Activated effector memory CD4-positive, alpha-beta T cell treated with Interleukin-2 at 50 U/mL for 16 hours (primary cell): ENCODE measurements around the gene AJM1.
"Not testable (repeated sequence)": the region's sequence is repeated elsewhere in the genome, so short reads cannot be mapped to it uniquely, and the experiment has no call there.

Experiments
- DNase-seq: peaks from one replicate; pipeline ENCODE4 v3.0.0-alpha.2; 2020

The AJM1 gene

DNA sequence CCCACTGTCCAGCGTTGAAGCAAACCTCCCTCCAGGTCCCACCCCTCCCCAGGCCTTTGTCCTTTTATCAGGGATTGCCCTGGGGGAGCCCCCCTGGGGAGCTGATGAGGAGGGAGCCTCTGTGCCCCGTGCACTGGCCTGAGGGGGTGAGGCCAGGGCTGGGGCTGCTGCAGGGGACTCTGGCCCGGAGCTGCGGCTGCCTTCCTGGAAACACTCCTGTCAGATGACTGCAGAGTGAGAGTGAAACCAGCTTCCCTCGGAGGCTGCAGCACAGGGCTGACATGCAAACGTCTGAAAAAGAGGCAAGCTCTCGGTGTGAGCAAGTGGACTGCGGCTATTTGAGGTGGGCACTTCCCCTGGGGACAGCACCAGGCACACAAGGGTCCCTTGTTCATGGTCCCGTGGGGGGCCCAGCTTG lies 39.4 kb downstream of the AJM1 start:
- DNase-seq: peak; percentile 22

- DNase-seq: peak; percentile 74
These were observed 40.0 kb downstream of the AJM1 start for GRCh38 chr9:136882109-136882946.

GRCh38 chr9:136882947-136883283 lies 40.6 kb downstream of the AJM1 start:
- DNase-seq: not testable (repeated sequence)

DNA sequence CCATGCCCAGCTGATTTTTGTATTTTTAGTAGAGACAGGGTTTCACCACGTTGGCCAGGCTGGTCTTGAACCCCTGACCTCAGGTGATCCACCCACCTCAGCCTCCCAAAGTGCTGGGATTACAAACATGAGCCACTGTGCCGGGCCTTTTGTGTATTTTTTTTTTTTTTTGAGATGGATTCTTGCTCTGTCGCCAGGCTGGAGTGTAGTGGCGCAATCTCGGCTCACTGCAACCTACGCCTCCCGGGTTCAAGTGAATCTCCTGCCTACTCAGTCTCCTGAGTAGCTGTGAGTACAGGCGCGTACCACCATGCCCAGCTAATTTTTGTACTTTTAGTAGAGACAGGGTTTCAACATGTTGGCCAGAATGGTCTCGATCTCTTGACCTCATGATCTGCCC lies 41.4 kb downstream of the AJM1 start:
- DNase-seq: not testable (repeated sequence)

DNA sequence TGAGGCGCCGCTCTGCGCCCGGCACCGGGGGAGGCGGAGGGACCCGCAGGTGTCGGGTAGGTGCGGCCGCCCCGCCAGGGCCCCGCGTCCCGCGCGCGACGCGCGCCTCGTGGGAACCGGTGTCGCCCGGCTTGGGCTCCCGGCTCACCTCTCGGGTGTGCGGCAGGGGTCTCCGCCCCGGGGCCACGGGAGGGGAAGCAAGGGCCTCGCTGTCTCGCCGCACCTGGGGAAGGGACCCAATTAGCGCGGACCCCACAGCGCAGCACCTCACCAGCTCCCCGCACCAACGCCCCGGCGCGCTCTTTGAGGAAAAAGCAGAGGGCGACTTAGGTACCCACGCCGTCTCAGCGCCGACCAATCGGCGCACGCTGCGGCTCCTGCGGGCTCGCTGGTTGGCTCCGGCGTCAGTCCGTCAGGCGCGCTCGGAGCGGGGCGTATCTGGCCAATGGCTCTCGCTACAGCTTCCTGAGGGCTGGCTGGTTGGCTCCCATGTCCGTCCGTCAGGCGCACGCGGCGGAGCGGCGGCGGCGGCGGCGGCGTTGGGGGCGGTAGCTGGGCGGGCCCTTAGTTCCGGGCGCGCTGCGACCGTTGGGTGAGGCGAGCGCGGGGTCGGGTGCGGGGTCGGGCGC lies 43.8 kb downstream of the AJM1 start, which contains the start of gene TRAF2:
Gene TRAF2, plus strand, starts transcription at position 567 of the 629 bp plus-strand sequence. CDS start 12,225 bp downstream, outside the sequence.
- peak; percentile 98 for DNase-seq

GRCh38 chr9:136886610-136887597 lies 44.6 kb downstream of the AJM1 start:
- DNase-seq: no peak

DNA sequence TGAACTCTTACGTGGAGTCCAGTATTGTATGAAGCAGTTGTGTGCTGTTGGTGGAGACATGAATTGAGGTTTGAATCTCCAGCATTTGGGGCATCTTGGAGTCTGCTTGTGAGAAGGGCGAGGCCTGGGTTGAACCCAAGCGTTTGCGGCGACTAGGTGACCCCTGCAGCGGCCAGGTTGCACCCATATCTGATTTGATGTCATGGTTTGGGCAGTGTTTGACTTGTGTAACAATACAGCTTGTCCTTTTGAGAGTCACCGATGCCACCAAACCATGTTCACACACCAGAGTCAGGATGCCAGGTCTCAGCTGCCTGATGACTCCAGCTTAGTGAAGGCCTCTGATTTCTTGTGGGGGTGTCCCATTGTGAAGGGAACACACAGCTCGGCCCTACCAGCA lies 46.2 kb downstream of the AJM1 start:
- no peak for DNase-seq

DNA sequence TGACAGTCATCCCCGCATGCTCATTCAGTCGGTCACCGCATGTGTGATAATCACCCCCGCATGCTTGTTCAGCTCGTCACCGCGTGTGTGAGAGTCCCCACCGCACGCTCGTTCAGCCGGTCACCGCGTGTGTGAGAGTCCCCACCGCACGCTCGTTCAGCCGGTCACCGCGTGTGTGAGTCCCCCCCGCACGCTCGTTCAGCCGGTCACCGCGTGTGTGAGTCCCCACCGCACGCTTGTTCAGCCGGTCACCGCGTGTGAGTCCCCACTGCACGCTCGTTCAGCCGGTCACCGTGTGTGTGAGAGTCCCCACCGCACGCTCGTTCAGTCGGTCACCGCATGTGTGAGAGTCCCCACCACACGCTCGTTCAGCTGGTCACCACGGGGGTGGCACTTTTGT lies 47.6 kb downstream of the AJM1 start:
- no peak for DNase-seq

GRCh38 chr9:136890661-136891060 lies 48.4 kb downstream of the AJM1 start:
- no peak for DNase-seq
